ENCODE measurements around the gene DUSP22.

The DUSP22 gene

DNA sequence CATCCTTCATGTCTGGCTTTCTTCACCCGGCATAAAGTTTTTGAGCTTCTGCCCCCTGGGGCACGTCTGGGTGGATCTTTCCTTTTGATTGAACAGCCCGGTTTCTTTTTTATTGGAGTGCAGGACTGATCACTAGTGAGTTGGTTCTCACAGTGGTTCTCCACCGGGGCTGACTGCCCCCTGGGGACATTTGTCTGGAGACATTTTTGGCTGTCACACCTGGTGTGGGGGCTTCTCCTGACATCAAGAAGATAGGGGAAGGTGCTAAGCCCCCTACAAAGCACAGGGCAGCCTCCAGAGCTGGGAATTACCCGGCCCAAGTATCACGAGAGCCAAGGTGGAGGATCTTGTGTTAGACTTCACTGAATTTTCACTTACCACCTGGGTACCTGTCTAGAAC is 73.5 kb downstream of the DUSP22 start:
- no peak for TF ChIP-seq TAF1 (IDR thresholded peaks at IDR 0.05; ENCODE audit: borderline replicate concordance, insufficient read depth, low read length)
- TF ChIP-seq POLR2AphosphoS5 (IDR thresholded peaks at IDR 0.05; ENCODE audit: low read depth, low read length), result no peak
- no peak for TF ChIP-seq SIN3A (IDR thresholded peaks at IDR 0.05; ENCODE audit: borderline replicate concordance, insufficient read depth, low read length)
- TF ChIP-seq, protein P1, sequence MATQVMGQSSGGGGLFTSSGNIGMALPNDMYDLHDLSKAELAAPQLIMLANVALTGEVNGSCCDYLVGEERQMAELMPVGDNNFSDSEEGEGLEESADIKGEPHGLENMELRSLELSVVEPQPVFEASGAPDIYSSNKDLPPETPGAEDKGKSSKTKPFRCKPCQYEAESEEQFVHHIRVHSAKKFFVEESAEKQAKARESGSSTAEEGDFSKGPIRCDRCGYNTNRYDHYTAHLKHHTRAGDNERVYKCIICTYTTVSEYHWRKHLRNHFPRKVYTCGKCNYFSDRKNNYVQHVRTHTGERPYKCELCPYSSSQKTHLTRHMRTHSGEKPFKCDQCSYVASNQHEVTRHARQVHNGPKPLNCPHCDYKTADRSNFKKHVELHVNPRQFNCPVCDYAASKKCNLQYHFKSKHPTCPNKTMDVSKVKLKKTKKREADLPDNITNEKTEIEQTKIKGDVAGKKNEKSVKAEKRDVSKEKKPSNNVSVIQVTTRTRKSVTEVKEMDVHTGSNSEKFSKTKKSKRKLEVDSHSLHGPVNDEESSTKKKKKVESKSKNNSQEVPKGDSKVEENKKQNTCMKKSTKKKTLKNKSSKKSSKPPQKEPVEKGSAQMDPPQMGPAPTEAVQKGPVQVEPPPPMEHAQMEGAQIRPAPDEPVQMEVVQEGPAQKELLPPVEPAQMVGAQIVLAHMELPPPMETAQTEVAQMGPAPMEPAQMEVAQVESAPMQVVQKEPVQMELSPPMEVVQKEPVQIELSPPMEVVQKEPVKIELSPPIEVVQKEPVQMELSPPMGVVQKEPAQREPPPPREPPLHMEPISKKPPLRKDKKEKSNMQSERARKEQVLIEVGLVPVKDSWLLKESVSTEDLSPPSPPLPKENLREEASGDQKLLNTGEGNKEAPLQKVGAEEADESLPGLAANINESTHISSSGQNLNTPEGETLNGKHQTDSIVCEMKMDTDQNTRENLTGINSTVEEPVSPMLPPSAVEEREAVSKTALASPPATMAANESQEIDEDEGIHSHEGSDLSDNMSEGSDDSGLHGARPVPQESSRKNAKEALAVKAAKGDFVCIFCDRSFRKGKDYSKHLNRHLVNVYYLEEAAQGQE (IDR thresholded peaks at IDR 0.05; ENCODE audit: insufficient read depth in 1 of 2, low read depth in 2 of 2, low read length in 2 of 2), result no peak

DNA sequence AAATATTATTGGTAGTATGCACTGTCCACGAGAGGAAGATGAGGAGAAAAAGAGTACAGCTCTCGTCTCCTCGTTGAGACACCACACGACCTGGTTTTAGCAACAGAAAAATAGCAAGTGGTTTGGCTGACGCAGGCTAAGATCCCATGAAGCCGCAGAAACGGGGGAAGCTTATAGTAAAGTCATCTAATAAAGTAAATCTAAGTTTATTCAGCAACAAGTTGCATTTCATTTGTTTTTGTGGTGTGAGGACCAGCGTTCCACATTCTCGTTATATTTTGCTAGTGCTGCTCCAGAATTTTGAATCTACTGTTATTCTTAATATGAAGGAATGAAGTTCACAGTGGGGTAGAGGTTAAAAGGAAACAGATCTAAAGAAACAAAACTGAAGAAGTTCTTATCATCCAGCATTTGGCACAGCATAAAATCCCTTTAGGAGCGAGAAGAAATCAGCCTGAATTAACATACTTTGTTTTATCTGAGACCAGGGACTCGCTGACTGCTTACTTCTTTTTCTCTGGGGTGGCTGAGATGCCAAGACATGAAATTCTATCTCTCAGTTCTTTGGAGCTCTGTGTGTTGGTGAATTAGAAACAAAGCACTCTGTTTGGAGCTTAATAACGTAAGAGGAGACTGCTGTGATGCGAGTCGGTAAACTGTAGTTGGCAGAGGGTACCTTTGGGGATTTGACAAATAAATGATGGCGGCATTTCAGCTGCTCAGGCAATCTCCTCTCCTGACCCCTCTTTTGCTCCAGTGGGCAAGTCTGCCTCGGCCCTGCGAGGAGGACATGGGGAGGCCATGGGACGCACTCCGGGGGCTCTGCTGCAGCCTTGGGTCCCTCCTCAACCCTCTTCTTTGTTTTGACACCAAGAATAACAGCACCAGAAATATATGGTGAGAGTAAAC is 74.4 kb downstream of the DUSP22 start:
- TF ChIP-seq FOXP2 (optimal IDR thresholded peaks at IDR 0.05; ENCODE audit: borderline replicate concordance, extremely low read depth, extremely low read length, insufficient read depth), result no peak
- TF ChIP-seq, protein P1 (IDR thresholded peaks at IDR 0.05; ENCODE audit: insufficient read depth in 1 of 2, low read depth in 2 of 2, low read length in 2 of 2), result no peak
- TF ChIP-seq POLR2AphosphoS5 (IDR thresholded peaks at IDR 0.05; ENCODE audit: low read depth, low read length), result no peak

DNA sequence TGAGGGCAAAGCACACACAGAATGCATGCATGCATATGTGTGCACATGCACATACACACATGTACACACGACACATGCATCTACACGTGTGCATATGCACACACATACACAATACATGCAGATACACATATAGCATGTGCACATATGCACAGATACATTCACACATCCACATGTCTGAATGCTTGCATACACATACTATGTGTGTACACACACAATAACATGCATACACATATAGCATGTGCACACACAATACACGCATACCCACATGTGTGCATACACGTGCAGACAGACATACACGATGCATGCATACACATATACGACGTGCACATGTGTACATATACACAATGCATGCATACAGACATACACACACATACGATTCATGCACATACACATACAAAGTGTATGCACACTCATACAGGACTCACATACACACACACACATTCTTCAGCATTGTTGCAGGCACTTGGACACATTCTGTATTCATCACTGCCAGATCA is 75.1 kb downstream of the DUSP22 start:
- no peak for TF ChIP-seq TAF1 (IDR thresholded peaks at IDR 0.05; ENCODE audit: borderline replicate concordance, insufficient read depth, low read length)
- TF ChIP-seq, protein P1 (IDR thresholded peaks at IDR 0.05; ENCODE audit: insufficient read depth in 1 of 2, low read depth in 2 of 2, low read length in 2 of 2), result no peak
- TF ChIP-seq FOXP2 (optimal IDR thresholded peaks at IDR 0.05; ENCODE audit: borderline replicate concordance, extremely low read depth, extremely low read length, insufficient read depth), result no peak
- TF ChIP-seq POLR2AphosphoS5 (IDR thresholded peaks at IDR 0.05; ENCODE audit: low read depth, low read length), result no peak
- TF ChIP-seq SIN3A (IDR thresholded peaks at IDR 0.05; ENCODE audit: borderline replicate concordance, insufficient read depth, low read length), result no peak

DNA sequence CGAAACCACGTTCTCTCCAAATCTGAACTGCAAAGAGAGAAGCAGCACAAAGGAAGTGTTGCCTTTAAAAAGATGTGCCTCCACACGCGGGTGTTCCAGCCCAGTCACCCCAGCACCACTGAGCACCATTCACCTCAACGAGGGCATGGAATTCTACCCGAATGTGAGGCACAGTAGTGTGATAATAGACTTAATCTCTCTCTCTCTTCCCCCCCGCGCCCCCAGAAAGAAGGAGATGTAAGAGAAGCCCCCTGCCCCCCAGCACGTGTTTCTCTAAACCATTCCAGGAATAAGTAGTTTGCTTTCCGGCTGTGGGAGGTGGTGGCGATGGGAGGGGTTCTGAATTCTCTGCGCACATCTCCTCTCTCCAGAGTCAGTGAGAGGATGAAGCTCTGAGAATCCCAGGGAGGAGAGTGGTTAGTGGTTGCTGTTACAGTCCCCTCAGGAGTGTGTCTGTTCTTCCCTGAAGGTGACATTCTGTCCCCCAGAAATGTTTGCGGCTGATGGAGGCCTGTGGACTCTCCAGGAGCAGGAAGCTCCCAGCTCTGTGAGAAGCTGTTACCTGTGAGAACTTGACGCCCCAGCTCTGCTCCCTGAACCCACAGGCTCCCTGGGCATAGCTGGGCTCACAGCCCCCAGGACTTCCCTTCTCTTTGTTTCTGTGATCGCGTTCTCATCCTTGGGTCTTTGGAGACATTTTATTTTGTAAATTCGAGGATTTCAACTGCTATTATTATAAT is 75.8 kb downstream of the DUSP22 start:
- TF ChIP-seq POLR2AphosphoS5 (IDR thresholded peaks at IDR 0.05; ENCODE audit: low read depth, low read length), result no peak
- TF ChIP-seq, protein P1 (IDR thresholded peaks at IDR 0.05; ENCODE audit: insufficient read depth in 1 of 2, low read depth in 2 of 2, low read length in 2 of 2), result no peak
- TF ChIP-seq SIN3A (IDR thresholded peaks at IDR 0.05; ENCODE audit: borderline replicate concordance, insufficient read depth, low read length), result no peak
- TF ChIP-seq FOXP2 (optimal IDR thresholded peaks at IDR 0.05; ENCODE audit: borderline replicate concordance, extremely low read depth, extremely low read length, insufficient read depth), result no peak
- TF ChIP-seq TAF1 (IDR thresholded peaks at IDR 0.05; ENCODE audit: borderline replicate concordance, insufficient read depth, low read length), result no peak

All from PFSK-1 (cell line).